Brain microvascular endothelial cell (primary cell): ENCODE data around the gene CEBPG.

Experiments
- DNase-seq: peaks from one replicate; pipeline ENCODE4 v3.0.0-alpha.2; 2020
- H3K27ac ChIP-seq: fragments of 250-450 bp; sonication (Bioruptor Pico); 2 replicates; pipeline ENCODE4 v1.5.1; 2020; ENCODE audit warnings: mild to moderate bottlenecking, moderate library complexity
- H3K27me3 ChIP-seq: fragments of 250-450 bp; sonication (Bioruptor Pico); replicated peaks from 2 replicates; pipeline ENCODE4 v1.5.1; 2020; ENCODE audit warnings: mild to moderate bottlenecking
- H3K36me3 ChIP-seq: fragments of 250-450 bp; sonication (Bioruptor Pico); replicated peaks from 2 replicates; pipeline ENCODE4 v1.5.1; 2020; ENCODE audit warnings: mild to moderate bottlenecking
- H3K4me3 ChIP-seq: 2 replicates; pipeline ENCODE4 v1.5.1; 2011; ENCODE audit warnings: low read depth, mild to moderate bottlenecking, control low read depth, low read length, moderate library complexity
- in situ Hi-C: cut with HindIII; loops from 2 replicates; pipeline ENCODE4 v1.10.0; 2017; ENCODE audit warnings: low sequenced_read_pairs, low pct_ligation_motif_present
- TF ChIP-seq, protein P1 (sequence below): IDR thresholded peaks from 2 replicates; pipeline ENCODE4 v1.5.1; 2011; ENCODE audit warnings: low read depth, mild to moderate bottlenecking, moderate library complexity, low read length, control low read depth, inconsistent platforms; ENCODE audit errors: missing control alignments

The CEBPG gene

DNA sequence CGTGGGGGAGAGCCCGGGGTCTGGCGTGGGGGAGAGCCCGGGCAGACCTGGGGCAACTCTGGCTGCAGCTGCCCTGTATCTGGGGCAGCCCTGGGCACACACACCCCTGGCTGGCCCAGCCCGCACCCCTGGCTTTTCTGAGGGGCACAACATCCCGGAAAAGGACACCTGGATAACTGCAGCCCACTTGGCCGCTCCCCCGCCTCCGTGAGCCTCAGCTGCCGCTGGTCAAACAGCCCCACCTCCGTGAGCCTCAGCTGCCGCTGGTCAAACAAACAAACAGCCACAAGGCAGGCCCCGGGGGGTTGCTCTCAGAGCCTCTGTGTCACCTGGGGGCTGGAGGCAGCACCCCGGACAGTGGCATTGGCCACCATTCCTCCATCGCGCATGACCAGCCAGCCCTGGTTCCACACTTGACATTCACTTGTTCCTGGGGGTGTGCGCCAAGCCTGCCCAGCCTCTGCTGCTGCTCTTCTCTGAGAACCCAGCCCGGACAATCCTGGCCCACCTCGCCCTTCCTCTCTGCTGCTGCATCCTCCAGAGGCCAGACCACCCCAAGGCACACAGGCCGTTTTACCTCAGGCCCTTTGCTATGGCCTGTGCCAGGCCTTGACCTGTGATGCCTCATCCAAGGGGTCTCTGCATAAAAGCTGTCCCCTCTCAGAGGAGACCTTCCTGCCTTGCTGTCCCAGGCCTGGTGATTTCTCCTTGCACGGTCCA is 19.9 kb downstream of the CEBPG start:
- H3K27me3 ChIP-seq, result no peaks in the 10 kb centered on the region
- TF ChIP-seq, protein P1, sequence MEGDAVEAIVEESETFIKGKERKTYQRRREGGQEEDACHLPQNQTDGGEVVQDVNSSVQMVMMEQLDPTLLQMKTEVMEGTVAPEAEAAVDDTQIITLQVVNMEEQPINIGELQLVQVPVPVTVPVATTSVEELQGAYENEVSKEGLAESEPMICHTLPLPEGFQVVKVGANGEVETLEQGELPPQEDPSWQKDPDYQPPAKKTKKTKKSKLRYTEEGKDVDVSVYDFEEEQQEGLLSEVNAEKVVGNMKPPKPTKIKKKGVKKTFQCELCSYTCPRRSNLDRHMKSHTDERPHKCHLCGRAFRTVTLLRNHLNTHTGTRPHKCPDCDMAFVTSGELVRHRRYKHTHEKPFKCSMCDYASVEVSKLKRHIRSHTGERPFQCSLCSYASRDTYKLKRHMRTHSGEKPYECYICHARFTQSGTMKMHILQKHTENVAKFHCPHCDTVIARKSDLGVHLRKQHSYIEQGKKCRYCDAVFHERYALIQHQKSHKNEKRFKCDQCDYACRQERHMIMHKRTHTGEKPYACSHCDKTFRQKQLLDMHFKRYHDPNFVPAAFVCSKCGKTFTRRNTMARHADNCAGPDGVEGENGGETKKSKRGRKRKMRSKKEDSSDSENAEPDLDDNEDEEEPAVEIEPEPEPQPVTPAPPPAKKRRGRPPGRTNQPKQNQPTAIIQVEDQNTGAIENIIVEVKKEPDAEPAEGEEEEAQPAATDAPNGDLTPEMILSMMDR, result no peak
- no peak overlapping the region for H3K27ac ChIP-seq
- H3K36me3 ChIP-seq, result no peaks in the 10 kb centered on the region
- DNase-seq, result no peak
- in situ Hi-C loops, result no loop called here
- H3K4me3 ChIP-seq, result no peak overlapping the region

DNA sequence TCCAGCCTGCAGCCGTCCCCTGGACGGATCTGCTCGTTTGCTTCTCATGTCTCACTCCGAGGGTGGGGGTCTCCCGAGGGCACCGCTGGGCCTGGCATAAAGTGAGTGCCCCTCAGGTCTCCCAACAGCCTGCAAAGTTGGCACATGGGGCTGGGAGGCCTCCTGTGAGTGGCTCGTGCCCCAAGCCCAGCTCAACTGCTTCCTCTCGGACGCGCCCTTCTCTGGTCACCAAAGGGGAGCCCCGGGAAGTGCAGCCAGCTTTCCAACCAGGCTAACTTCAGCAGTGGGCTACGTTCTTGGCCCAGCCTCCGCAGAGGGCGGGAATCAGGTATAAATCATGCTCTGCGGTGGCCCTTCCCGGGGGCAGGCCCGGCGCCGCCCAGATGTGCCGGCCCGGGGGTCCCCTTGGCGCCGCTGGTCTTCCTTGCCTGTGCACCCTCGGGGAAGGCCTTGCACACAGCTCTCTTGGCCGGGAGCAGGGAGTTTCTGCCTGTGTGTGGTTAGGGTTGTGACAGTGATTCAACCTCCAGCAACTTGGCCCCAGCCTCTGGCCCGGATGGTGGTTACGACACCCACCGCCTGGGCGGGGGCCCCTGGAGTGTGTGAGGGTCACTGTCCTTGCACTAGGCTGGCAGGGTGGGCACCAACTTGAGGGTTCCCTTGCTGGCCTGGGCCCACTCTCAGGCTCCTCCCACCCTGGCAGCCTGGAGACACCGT is 20.7 kb downstream of the CEBPG start:
- peak; percentile 53 for DNase-seq
- Histone ChIP-seq H3K36me3 (no peaks in the 10 kb centered on the region), H3K4me3 (no peak overlapping the region), H3K27me3 (no peaks in the 10 kb centered on the region), H3K27ac (no peak overlapping the region)
- in situ Hi-C loops, result no loop called here
- TF ChIP-seq, protein P1, result no peak

DNA sequence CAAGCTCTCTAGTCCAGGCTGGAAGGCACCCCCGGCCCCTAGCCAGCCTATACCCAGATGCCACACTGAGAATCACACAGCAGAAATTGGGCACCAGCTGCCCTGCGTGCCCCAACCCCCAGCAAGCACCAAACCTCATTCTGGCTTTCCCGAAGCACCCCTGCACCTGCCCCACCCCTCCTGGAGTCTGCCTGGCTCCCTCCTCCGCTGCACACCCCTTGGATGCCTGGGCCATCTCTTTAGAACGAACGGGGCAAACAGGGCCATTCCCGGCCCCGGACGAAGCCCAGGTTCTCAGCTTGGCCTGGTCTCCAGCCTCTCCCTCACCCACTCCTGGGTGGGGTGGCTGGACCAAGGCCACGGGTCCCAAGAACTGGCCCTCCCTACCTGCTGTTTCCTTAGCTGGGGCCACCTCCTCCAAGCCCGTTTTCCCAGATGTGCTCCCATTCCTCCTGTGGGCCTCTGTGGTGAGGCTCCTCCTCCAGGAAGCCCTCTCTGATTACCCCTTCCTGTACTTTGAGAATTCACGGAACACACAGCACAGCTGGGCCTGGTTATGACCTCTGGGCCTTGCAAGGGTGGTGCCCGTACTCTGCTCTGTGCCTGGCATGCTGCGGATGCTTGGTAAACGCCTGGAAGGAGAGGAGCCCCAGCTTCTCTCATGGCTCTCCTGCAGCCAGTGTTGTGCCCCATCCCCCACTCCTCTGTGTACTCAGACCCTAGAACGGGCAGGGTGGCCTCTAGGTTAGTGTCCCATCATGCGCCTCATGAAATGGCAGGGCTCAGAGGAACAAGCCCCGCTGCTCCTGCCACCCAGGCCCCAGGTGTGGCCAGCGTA is 21.4 kb downstream of the CEBPG start:
- no peak for DNase-seq
- TF ChIP-seq, protein P1, result no peak
- no peak overlapping the region for H3K4me3 ChIP-seq
- H3K27me3 ChIP-seq, result no peaks in the 10 kb centered on the region
- in situ Hi-C loops, result no loop called here
- H3K36me3 ChIP-seq, result no peaks in the 10 kb centered on the region
- H3K27ac ChIP-seq, result no peak overlapping the region

DNA sequence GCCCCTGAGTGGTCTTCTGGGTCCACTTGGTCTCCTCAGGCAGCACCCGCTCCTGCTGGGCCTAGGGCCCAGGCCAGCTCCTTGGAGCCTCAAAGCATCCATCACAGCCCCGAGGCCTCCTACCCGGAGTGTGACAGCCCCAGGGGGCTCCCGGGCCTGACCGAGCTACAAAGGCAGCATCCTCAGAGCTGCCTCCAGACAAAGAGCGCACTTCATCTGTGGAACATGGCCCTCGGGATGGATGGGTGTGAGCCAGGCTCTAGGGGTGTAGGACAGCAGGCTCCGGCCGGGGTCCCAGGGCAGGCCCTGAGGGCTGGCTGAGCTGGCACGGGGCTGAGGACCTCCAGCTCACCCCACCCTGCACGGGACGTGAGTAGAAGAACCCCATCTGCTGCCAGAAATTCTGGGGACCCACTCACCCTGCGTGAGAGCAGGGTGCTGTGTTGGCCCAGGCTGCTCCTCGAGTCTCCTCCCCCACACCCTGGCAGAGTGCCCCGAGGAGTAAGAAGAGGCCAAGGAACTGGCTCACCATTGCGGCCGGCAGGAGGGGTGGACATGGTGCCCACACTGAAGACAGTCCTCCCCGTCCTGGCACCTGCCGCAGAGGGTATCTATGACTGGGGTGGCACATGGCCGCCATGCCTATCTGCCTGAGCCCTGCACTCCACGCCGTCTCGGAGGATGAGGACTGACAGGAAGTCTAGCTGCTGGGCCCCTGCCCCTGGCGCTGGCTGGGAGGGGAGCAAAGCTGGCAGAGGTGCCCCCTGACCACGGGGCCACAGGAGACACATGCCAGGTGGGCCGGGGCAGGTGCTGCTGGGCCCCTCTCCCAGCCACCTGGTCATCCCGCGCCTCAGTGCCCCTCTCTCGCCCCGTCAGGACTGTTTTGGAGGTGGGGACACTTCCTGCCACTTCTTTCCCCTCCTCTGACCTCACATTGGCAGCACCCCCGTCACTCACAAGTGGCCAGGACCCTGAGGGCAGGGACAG is 22.3 kb downstream of the CEBPG start:
- Histone ChIP-seq H3K4me3 (no peak overlapping the region), H3K36me3 (no peaks in the 10 kb centered on the region), H3K27ac (no peak overlapping the region), H3K27me3 (no peaks in the 10 kb centered on the region)
- DNase-seq, result no peak
- in situ Hi-C loops, result no loop called here
- TF ChIP-seq, protein P1, result no peak
